Measurements from ENCODE around the gene B9D2.

DNA sequence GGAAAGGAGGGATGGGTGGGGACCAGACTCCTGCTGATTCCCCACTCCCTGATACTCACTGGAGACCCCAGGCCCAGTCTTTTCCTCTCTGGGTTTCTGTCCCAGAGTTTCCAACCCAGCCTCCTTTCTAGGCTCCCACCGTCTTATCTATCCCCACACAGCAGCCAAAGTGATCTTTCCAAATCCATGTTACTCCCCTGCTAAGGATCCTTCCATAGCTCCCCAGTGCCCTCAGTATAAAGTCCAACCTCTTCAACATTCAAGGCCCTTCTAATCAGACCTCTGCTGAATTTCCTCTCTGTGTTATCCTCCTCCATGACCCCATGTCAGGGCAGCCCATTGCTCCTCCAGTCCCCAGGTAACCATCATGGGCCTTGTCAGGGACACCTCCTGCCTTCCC is 8.9 kb downstream of the B9D2 start:
- TF ChIP-seq, protein P1, sequence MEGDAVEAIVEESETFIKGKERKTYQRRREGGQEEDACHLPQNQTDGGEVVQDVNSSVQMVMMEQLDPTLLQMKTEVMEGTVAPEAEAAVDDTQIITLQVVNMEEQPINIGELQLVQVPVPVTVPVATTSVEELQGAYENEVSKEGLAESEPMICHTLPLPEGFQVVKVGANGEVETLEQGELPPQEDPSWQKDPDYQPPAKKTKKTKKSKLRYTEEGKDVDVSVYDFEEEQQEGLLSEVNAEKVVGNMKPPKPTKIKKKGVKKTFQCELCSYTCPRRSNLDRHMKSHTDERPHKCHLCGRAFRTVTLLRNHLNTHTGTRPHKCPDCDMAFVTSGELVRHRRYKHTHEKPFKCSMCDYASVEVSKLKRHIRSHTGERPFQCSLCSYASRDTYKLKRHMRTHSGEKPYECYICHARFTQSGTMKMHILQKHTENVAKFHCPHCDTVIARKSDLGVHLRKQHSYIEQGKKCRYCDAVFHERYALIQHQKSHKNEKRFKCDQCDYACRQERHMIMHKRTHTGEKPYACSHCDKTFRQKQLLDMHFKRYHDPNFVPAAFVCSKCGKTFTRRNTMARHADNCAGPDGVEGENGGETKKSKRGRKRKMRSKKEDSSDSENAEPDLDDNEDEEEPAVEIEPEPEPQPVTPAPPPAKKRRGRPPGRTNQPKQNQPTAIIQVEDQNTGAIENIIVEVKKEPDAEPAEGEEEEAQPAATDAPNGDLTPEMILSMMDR (IDR thresholded peaks at IDR 0.05) = no peak
- TF ChIP-seq POLR2A (IDR thresholded peaks at IDR 0.05) = no peak
